ENCODE measurements around the gene CATSPERD. TPM values are rescaled to one million over a fixed set of nuclear protein-coding genes. Genes with fewer than 3 reads are reported as not detected.

The CATSPERD gene
- total and polyA plus RNA-seq, 9 of the 15 experiments (the other 6 are each of a cell fraction or from before 2014, with no cell fraction given), result not detected

- TF ChIP-seq POLR3G (IDR thresholded peaks at IDR 0.05; ENCODE audit: extremely low read depth, insufficient read length, insufficient replicate concordance) (no peak), KDM2B (CRISPR knock-in tag; IDR thresholded peaks at IDR 0.05) (no peak), POLR2B (IDR thresholded peaks at IDR 0.05; ENCODE audit: low read depth, partially characterized antibody) (peak; percentile 98), NCOA2 (IDR thresholded peaks at IDR 0.05; ENCODE audit: partially characterized antibody in 2 of 2) (no peak), TCF3 (CRISPR knock-in tag; IDR thresholded peaks at IDR 0.05) (peak; percentile 33; the same call in 1 of the 2 replicates), CSDE1 (IDR thresholded peaks at IDR 0.05) (no peak), ZNF3 (CRISPR knock-in tag; IDR thresholded peaks at IDR 0.05) (no peak), COPS2 (conservative IDR thresholded peaks at IDR 0.05) (no peak), CBX5 (IDR thresholded peaks at IDR 0.05; ENCODE audit: borderline replicate concordance, low read depth) (no peak), ZNF146 (CRISPR knock-in tag; IDR thresholded peaks at IDR 0.05; ENCODE audit: unreplicated experiment) (no peak), ZNF282 (CRISPR knock-in tag; IDR thresholded peaks at IDR 0.05) (no peak), SAFB2 (IDR thresholded peaks at IDR 0.05; ENCODE audit: borderline replicate concordance, low read depth, low read length, severe bottlenecking) (no peak), ZNF511 (CRISPR knock-in tag; IDR thresholded peaks at IDR 0.05) (peak; percentile 94), SRSF1 (IDR thresholded peaks at IDR 0.05; ENCODE audit: low read depth, low read length) (no peak), ASH1L (IDR thresholded peaks at IDR 0.05; ENCODE audit: borderline replicate concordance, low read depth, partially characterized antibody) (no peak), RAD21 (CRISPR knock-in tag; conservative IDR thresholded peaks at IDR 0.05 in 1 of 2, IDR thresholded peaks at IDR 0.05 in 1 of 2) (no peak), ZBTB33 (CRISPR knock-in tag; IDR thresholded peaks at IDR 0.05) (0 out of 2 replicates have a peak, but pooled peaks have one; percentile 22), YBX1 (IDR thresholded peaks at IDR 0.05) (no peak), ARNT (IDR thresholded peaks at IDR 0.05) (peak; percentile 28 to 97; a peak in 2 of 4 replicates), KLF1 (tag; IDR thresholded peaks at IDR 0.05) (peak; percentile 16; the same call in 1 of the 2 replicates), ATF7 (IDR thresholded peaks at IDR 0.05) (peak; percentile 98), E2F5 (CRISPR knock-in tag; IDR thresholded peaks at IDR 0.05) (peak; percentile 54; the same call in 1 of the 2 replicates), HNRNPH1 (optimal IDR thresholded peaks at IDR 0.05; ENCODE audit: low read depth, low read length) (no peak), SIX5 (IDR thresholded peaks at IDR 0.05; ENCODE audit: borderline replicate concordance in 1 of 2, insufficient read depth in 1 of 2, low read depth in 1 of 2, low read length in 2 of 2) (peak; percentile 63 to 92; a peak in 3 of 4 replicates), ZNF134 (CRISPR knock-in tag; conservative IDR thresholded peaks at IDR 0.05) (no peak)
These were observed 70.4 kb downstream of the CATSPERD start, which contains the start of gene DUS3L (continued) for GRCh38 chr19:5790559-5791520.

Measured in K562 (cell line).